ENCODE results near the gene RNF25.
A peak's percentile ranks its signal among the peaks of the same experiment; 100 is the strongest.

Gene RNF25

GRCh38 chr2:218679119-218679518 lies 7.3 kb upstream of the RNF25 start:
- no peak for DNase-seq

GRCh38 chr2:218671097-218671653 lies 627 bp downstream of the RNF25 start:
- no peak for DNase-seq

- no peak for DNase-seq
These were observed 7.1 kb downstream of the RNF25 start for GRCh38 chr2:218664653-218665052.

- no peak for DNase-seq
These were observed 7.9 kb downstream of the RNF25 start for GRCh38 chr2:218663901-218664300.

- no peak for DNase-seq
These were observed 9.0 kb downstream of the RNF25 start for GRCh38 chr2:218662827-218663226.

GRCh38 chr2:218662377-218662776 lies 9.4 kb downstream of the RNF25 start:
- no peak for DNase-seq

- no peak for DNase-seq
These were observed 11.8 kb downstream of the RNF25 start for GRCh38 chr2:218659988-218660358.

- peak; percentile 96 for DNase-seq
These were observed 12.4 kb downstream of the RNF25 start, which contains the start of the genes BCS1L and ZNF142 for GRCh38 chr2:218659258-218659987. TSS of gene BCS1L (plus strand) at chr2:218659683. CDS start at chr2:218660988, 1,305 bp downstream. TSS of gene ZNF142 (minus strand) at chr2:218659623. CDS start at chr2:218656429, 3,194 bp downstream.

- DNase-seq = peak; percentile 50
These were observed 13.0 kb downstream of the RNF25 start for GRCh38 chr2:218658671-218659257.

GRCh38 chr2:218655751-218656150 lies 16.1 kb downstream of the RNF25 start:
- DNase-seq = no peak

- no peak for DNase-seq
These were observed 23.1 kb downstream of the RNF25 start for GRCh38 chr2:218648787-218649100.

GRCh38 chr2:218648088-218648786 lies 23.6 kb downstream of the RNF25 start:
- DNase-seq = peak; percentile 62

GRCh38 chr2:218645126-218645525 lies 26.7 kb downstream of the RNF25 start:
- no peak for DNase-seq

GRCh38 chr2:218644721-218645120 lies 27.1 kb downstream of the RNF25 start:
- no peak for DNase-seq

GRCh38 chr2:218643751-218644310 lies 28.0 kb downstream of the RNF25 start:
- no peak for DNase-seq

GRCh38 chr2:218642786-218643185 lies 29.0 kb downstream of the RNF25 start:
- DNase-seq = no peak

- no peak for DNase-seq
These were observed 29.6 kb downstream of the RNF25 start for GRCh38 chr2:218642121-218642656.

- no peak for DNase-seq
These were observed 33.4 kb downstream of the RNF25 start for GRCh38 chr2:218638372-218638771.

- DNase-seq = no peak
These were observed 36.1 kb downstream of the RNF25 start for GRCh38 chr2:218635719-218636118.

GRCh38 chr2:218631837-218632236 lies 40.0 kb downstream of the RNF25 start:
- DNase-seq = no peak

GRCh38 chr2:218627939-218628338 lies 43.9 kb downstream of the RNF25 start:
- DNase-seq = no peak

GRCh38 chr2:218626369-218626768 lies 45.4 kb downstream of the RNF25 start:
- no peak for DNase-seq

GRCh38 chr2:218623366-218623705 lies 48.5 kb downstream of the RNF25 start:
- no peak for DNase-seq

All from CD4-positive, alpha-beta T cell treated with Interleukin-6 for 4 hours (primary cell).